GM18873 (cell line): Measurements from ENCODE around the gene ANKS4B.
"Not testable (repeated sequence)": the region's sequence is repeated elsewhere in the genome, so short reads cannot be mapped to it uniquely, and the experiment has no call there.

Experiments used
- ATAC-seq: cut with Tn5 transposase; IDR thresholded peaks from one replicate; pipeline ENCODE4 v1.9.1; 2021; ENCODE audit warnings: mild to moderate bottlenecking, moderate library complexity, moderate number of reproducible peaks; ENCODE audit not compliant: unreplicated experiment, low FRiP score

Gene ANKS4B

DNA sequence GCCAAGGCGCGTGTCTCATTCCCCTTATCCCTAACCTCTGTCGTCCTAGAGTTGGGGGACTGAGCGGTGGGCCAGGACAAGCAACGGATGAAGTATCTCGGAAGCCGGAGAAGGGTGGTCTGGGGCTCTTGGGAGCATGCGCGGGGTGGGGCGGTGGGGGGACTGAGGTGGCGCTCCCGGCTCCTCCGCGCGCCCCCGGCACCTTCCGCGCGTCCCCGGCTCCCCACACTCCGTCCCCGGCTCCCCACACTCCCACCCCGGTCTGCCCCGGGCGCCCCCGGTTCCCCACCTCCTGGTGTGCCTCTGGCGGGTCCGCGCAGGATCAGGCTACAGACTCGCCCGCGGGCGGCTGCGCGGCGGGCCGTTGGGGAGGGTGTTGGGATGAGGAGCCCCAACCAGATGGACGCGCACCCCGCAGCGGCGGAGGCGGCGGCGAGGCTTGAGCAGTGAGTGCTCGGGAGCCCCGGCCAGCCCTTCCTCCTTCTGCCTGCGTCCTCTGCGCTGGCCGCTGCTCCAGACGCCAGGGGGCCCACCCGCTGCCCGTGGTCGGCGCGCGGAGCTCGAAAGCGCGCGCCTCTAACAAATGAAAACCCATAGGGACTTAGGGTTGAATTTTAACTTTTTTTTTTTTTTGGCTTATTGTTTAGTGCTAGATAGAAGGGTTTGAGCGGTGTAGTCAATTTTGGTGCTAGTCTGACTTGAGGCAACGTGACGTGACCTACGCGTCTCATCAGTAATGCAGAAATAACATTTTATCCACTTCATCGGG lies 50.2 kb downstream of the ANKS4B start:
- ATAC-seq, result no peak

GRCh38 chr16:21284414-21284813 lies 50.9 kb downstream of the ANKS4B start:
- ATAC-seq, result no peak

GRCh38 chr16:21285314-21285713 lies 51.8 kb downstream of the ANKS4B start:
- ATAC-seq, result no peak

DNA sequence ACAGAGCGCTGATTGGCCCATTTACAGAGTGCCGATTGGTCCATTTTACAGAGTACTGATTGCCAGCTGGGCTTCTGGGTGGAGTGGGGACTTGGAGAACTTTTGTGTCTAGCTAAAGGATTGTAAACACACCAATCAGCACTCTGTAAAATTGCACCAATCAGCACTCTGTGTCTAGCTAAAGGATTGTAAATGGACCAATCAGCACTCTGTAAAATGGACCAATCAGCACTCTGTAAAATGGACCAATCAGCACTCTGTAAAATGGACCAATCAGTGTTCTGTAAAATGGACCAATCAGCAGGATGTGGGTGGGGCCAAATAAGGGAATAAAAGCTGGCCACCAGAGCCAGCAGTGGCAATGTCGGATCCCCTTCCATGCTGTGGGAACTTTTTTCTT lies 56.3 kb downstream of the ANKS4B start:
- ATAC-seq, result not testable (repeated sequence)

DNA sequence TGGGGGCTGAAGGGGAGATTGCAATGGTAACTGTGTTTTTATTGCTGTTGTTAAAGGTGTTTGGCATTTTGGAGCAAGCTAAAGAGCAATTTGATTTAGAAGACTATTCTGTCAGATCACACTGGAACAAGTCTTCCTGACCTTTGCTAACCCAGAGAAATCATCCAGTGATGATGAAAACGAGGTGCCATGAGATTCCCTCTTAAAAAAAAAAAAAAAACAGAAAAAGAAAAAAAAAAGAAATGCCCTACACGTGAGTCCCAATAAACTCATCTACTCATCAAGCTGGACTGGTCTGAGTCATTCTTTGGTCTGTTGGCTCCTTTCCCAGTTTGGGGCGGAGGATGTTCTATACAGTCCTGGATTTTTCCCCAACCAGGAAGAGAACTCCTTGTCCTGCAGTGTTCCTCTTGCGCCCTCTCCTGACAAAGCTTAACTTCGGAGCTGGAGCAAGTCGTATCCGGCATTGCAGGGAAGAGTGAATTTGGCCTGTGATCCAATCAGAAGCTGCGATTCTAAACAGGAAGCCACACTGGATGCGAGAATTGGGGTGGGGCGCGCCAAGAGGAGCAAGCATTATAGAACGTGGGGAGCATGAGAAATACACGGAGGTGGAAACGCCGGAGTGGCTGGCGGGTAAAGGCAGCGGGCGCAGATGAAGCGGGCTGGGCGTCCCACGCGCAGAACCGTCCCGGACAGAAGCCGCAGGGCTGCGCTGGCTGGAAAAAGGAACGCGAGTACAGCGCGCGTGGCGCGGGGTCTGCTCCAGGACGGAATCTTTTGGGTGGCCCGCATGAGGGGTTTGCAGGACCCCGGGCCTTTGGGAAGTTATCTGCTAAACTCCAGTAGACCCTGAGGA lies 67.0 kb downstream of the ANKS4B start:
- ATAC-seq, result peak; percentile 52

GRCh38 chr16:21301168-21301894 lies 67.8 kb downstream of the ANKS4B start:
- peak; percentile 46 for ATAC-seq

DNA sequence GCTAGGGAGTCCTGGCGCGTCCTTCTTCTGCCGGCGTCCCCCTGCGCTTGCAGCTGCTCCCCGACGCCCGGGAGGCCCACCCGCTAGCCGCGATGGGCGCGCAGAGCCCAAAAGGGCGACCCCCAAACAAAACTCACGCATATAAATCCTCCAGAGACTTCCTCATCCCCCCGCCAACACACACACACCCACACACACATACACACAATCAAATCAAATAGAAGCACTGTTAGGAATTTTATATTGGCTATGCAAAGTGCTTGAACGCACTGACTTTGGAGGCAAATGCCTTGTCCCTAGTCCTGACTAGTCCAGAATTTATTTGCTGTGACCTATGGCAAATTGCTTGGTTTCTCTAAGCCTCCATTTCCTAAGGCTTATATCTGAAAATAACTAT lies 68.4 kb downstream of the ANKS4B start:
- no peak for ATAC-seq

DNA sequence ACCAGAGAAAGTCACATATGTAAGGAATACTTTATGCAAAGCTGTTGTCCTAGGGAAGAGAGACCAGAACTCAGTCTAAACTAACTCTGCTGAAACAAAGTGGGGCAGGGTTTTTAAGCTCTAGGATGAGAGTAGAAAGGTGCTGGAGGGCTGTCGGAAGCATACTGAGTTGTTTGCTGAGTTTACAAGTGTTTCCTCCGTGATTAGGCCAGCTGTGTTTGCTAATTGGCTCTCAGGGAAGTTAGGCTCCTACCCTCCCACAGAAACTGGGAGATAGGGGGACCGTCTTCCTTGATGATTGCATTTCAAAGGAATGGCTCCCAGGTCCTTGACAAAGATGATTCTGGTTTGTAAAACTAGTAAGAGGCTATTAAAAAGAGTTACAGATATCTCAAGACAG lies 69.0 kb downstream of the ANKS4B start:
- ATAC-seq, result no peak

DNA sequence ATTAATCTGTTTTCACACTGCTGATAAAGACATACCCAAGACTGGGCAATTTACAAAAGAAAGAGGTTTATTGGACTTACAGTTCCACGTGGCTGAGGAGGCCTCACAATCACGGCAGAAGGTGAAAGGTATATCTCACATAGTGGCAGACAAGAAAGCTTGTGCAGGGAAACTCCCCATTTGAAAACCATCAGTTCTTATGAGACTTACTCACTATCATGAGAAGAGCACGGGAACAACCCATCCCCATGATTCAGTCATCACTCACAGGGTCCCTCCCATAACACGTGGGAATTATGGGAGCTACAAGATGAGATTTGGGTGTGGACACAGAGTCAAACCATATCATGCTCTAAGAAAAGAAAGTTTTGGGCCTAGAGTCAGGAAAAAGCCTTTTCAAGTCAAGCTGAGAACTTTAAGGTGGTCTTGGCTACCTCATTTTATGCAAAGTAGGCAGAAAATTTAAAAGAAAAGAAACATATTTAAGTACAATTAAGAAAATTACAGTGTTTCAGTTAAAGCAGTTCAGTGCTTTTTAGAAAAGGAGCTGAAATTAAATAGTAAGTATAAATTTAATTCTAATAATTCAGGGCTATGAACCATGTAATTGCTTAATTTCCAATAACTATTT lies 69.5 kb downstream of the ANKS4B start:
- ATAC-seq, result no peak
